OCI-LY7 (cell line): ENCODE data around the gene HIVEP3.

Source experiments
- EZH2phosphoT487 ChIP-seq: fragments of 200-600 bp; sonication (generic); IDR thresholded peaks from 2 replicates; pipeline ENCODE4 v1.6.1; 2018; ENCODE audit warnings: low read depth, borderline replicate concordance, mild to moderate bottlenecking, mixed run types, antibody characterized with exemption, low read length, moderate library complexity, mixed read lengths
- TF ChIP-seq, protein P1 (sequence below): fragments of 200-600 bp; sonication (generic); conservative IDR thresholded peaks from 2 replicates; pipeline ENCODE4 v1.5.1; 2014; ENCODE audit warnings: mild to moderate bottlenecking, antibody characterized with exemption, low read length, moderate library complexity, mixed read lengths

DNA sequence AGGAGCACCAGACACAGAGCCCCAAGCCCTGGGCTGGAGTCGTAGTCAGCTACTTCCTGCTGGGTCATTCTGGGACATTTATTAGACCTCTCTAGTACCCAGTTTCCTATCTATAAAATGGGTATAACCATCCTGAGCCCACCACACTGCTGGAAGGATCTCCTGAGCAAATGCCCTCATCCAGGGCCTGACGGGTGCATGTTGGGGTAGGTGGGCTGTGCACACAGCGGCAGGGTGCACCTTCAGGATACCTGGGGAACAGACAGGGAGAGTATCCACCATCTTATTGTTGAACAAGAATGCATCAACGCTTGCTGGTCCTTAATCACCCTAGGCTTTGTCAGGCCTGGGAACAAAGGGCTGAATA is 191.0 kb downstream of the HIVEP3 start:
- TF ChIP-seq, protein P1, sequence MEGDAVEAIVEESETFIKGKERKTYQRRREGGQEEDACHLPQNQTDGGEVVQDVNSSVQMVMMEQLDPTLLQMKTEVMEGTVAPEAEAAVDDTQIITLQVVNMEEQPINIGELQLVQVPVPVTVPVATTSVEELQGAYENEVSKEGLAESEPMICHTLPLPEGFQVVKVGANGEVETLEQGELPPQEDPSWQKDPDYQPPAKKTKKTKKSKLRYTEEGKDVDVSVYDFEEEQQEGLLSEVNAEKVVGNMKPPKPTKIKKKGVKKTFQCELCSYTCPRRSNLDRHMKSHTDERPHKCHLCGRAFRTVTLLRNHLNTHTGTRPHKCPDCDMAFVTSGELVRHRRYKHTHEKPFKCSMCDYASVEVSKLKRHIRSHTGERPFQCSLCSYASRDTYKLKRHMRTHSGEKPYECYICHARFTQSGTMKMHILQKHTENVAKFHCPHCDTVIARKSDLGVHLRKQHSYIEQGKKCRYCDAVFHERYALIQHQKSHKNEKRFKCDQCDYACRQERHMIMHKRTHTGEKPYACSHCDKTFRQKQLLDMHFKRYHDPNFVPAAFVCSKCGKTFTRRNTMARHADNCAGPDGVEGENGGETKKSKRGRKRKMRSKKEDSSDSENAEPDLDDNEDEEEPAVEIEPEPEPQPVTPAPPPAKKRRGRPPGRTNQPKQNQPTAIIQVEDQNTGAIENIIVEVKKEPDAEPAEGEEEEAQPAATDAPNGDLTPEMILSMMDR, result no peak
- TF ChIP-seq EZH2phosphoT487, result no peak
